GM18519 (cell line): ENCODE results near the gene NFATC2.

Source experiments
- ATAC-seq: cut with Tn5 transposase; IDR thresholded peaks from one replicate; pipeline ENCODE4 v1.9.1; 2021; ENCODE audit warnings: mild to moderate bottlenecking, moderate library complexity; ENCODE audit not compliant: unreplicated experiment, low FRiP score

The NFATC2 gene

DNA sequence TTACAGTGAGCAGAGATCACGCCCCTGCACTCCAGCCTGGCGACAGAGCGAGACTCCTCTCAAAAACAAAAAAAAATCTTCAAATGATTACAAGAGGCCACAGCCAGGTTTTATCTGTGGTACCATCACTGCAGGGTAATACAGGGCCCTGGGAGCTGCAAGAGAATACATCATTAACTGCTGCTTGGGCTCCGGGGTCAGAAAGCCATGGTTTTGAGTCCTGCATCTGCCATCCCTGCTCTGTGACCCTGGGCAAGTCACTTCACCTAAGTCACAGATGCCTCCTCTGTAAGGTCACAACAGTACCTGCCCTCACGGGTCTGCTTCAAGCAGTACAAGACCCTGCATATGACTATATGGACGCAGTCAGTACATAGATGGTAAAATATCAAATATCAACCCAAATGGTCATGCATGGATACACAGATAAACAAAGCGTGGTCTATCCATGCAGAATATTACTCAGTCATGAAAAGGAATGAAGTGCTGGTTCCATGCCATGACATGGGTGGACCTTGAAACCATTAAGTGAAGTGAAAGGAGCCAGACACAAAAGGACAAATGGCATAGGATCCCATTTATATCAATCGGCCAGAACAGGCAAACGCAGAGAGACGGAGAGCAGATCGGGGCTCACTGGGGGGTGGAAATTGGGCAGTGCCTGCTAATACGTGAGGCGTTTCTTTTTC lies 83.6 kb downstream of the NFATC2 start:
- ATAC-seq, result no peak

DNA sequence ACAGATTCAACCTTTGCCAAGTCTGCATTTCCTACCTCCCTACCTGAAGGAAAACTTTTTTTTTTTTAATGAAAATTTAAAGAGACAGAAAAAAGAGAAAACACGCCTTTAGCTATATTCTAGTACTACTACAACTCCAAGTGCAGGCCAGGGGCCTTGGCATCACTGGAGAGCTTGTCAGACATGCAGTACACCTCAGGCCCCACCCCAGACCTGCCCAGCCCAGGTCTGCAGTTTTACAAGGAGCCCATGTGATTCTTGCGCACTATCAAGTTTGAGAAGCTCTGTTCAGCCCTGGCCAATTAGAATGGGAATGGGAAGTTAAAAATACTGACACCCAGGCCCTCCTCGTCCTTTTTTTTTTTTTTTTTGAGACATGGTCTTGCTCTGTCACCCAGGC lies 85.0 kb downstream of the NFATC2 start:
- no peak for ATAC-seq

DNA sequence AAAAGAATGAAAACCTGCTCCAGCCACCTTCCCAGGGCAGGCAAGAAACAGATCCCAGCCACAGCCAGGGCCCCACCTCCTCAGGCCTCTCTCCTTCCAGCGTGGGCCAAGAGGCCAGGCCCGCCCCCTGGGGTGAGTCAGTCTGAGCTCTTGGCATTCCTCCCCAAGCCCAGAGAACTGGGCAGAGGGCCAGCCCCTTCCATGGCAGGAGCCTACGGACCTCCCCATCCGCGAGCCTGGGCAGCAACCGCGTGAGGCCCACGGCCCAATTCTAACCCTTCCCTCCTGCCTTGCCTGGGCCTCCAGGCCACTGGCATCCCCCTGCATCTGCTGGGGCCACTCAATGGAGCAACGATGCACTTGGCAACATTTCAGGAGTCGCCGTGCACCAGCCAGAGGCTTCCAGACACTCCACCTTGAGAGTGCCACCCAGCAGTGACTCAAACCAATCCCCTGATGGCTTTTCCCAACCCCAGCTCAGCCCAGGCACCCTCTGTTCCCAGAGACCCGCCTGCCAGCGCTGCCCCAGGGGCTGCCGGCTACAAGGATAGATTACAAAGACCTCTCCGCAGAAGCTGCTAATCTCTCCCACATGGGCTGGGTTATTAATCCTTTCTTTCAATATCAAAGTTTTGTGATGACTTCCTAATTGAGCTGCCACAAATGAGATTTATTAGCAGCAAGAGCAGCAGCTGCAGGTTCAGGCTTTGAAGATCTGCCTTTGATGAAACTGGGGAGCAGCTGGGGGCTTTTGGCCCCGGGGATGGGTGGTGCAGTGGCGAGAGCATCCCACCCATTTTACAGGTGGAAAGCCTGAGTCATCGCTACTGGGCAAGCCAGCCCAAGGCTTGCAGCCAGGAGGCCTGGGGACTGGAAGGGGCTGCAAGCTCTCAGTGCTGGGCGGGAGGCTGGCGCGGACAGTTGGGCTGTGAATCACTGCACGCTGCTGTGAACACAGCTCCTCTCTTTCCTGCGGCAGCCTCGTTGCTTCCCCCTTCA lies 85.7 kb downstream of the NFATC2 start:
- no peak for ATAC-seq

DNA sequence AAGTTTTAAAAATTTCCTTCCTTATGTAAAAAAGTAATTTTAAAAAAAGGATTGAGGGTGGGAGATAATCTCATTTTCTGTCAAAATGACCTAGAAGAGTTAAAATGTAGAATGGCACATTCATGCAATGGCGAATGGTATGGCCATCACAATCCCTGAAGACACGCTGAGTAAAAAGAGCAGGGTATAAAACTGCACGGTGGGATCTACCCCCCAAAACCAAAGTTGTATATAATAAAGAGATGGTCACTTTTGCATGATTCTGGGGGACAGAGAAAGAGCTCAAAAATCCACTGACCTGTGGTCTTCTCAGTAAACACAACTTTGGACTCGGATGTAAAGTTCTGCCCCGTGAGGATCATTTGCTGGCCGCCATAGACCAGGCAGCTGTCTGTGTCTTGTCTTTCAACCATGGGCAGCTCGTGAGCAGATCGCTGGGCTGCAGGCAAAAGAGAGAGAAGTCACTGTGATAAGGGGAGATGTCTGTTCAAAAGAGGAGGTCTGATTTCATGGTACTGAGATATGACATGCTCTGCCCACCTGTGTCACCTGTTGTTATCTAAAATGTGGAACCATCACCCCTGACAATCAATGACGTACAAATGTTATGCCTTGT lies 88.2 kb downstream of the NFATC2 start:
- ATAC-seq, result no peak

DNA sequence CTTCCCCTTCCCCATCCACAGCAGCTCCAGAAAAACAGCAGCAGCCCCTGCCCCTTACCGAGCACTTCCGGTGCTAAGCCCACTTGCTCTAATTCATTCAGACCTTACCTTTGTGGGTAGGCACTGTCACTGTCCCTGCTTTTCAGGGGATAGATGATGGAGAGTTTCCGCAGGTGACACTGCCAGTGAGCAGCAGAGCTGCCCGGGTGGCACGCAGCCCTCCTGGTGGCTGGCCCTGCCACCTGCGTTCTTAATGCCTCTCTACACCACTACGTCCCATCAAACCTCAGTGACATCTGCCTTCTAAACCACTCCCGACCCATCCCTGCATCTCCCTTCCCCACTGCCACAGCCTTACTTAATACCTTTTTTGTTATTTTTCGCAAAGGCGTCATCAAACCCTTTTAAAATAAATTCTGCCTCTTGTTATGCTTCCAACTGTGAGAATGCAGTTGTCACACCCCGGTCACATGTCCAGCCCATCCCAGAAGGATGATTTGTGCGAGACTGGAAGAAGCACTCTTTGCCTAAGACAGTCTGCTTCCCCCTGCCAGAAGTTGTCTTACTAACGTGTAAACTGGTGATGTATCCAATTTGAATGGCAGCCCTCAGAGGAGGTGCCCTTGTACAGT lies 89.7 kb downstream of the NFATC2 start:
- no peak for ATAC-seq

DNA sequence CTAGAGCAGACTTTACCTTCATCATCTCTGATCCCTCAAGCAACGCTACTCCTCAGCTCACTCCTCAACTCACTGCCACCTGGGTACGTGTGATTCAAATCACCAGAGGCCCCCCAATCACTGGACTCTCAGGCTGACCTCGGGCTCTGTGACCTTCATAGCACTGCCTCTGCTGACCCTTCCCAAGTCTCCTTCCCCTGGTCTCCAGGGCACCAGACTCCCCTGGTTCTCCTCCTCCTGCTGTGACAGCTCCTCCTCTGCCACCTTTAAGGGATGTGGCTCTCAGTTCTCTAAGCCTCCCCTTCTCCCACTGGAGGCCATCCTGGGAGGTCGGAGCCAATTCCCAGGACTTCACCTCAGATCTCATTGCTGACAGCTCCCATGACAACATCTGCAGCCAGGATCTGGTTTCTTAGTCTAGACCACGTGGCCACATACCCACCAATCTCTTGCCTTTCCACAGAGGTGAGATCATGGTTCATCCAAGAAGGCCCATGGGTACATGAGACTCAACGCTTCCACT lies 90.4 kb downstream of the NFATC2 start:
- ATAC-seq, result no peak

DNA sequence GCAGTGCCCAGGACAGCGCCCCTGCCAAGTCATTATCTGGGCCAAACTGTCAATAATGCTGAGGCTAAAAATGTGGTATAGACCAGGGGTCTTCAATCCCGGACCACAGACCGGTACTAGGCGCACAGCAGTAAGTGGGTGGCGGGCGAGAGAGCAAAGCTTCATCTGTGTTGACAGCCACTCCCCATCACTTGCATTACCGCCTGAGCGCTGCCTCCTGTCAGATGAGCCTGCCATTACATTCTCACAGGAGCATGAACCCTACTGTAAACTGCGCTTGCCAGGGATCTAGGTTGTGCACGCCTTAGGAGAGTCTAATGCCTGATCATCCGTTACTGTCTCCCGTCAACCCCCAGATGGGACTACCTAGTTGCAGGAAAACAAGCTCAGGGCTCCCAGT lies 91.0 kb downstream of the NFATC2 start:
- no peak for ATAC-seq

DNA sequence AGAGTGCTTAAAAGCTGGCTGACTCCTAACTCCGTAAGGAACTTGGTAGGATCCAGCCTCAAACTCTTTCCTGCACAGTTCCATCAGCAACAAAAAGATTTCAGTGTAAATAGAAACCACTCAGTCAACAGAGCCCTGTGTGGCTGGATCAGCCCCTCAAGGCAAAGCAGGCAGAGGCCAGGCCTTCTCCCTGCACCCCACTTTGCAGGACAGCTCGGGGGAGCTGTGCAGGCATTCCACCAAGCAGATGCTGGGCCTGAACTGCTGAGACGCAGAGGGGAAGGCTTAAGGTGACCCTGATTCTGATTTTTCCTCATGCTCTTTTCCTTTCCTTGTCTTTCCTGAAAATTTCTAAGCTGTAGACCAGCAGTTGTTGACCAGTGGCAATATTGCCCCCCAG lies 91.5 kb downstream of the NFATC2 start:
- ATAC-seq, result no peak

DNA sequence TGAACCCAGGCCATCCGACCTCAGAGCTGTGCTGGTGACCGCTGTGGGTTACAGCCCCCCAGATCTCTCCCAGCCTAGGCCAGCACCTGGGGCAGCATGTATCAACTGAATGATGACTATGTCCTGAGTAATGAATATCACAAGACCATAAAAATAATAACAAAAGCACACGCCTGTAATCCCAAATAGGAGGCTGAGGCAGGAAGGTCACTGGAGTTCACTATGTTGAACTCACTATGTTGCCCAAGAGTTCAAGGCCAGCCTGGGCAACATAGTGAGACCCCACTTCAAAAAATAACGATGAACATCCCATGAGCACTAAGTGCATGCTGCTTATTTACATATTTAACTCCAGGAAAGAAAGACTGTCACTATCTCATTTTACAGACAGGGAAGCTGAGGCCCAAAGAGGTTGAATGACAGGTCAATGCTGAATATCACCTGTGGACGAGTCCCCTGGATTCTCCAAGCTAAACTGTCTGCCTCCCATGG lies 92.3 kb downstream of the NFATC2 start:
- no peak for ATAC-seq

DNA sequence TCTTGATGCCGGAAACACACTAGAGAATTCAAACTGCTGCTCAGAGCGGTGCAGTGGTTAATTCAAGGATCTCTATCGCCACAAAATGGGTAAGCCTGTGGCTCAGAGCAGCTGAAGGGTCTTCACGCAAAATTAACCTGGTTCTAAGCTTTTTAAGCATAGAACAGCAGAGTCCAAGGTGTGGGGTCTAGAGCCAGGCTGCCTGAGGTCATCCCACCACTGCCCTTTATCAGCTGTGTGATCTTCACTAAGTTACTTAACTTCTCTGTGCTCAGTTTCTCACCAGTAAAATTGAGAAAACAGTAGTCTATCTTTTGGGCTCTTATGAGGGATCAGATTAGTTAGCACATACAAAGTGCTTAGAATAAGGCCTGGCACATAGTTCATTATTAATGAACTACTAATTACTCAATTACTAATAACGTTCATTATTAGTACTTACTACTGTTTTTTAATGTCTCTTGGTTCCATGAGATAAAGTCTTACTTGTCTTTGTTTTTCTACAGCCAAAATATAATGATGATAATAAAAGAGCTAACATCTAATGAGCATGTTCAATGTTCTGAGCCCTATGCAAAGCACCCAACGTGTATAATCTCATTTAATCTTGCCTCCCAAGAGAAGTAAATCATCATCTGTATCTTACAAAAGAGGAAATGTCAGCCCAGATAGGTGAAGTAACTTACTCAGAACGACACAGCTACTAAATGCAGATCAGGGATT lies 92.9 kb downstream of the NFATC2 start:
- no peak for ATAC-seq

DNA sequence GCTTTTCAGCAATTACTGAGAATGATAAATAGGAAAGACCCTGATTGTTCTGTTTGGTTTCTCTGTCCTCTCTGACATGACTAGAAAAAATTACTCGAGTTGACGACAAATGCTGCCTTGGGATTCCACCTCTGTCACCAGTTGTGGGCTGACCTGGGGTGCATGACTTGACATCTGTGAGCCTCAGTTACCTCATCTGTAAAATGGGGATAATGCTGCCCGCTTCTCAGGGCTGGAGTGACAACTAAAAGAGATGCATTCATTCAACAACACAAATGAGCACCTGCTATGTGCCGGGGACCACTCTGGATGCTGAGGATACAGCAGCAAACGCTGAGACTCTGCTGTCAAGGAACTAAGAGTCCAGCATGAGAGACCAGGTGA lies 94.8 kb downstream of the NFATC2 start:
- no peak for ATAC-seq

DNA sequence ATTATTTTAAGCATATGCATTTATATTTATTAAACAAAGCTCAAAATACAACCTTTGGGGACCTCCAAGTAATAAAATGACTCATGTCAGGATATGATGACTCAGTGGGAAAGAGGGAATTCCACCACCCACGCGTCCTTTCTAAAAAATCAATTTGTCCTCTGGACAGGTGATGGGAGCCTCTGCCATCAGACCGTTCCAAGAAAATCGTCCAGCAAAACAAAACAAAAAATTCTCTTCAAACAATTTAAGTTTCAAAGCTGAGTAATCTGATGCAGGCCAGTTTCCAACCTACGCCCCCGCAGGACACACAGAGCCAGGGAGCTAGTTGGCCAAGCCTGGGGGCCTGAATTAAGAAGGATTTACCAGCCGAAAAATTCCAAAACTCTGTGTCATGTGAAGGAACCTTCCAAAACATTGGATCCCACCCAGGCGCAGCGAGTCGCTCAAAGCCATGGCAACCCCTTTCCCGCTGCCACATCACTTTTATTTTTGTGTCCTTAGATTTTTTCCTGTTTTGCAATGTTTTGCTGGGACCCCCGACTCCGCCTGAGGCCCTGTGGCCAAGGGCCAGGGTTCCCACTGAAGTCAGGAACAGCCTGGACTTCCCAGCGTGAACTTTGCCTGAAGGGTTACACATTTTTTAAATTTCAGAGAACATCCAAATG lies 95.3 kb downstream of the NFATC2 start:
- no peak for ATAC-seq

DNA sequence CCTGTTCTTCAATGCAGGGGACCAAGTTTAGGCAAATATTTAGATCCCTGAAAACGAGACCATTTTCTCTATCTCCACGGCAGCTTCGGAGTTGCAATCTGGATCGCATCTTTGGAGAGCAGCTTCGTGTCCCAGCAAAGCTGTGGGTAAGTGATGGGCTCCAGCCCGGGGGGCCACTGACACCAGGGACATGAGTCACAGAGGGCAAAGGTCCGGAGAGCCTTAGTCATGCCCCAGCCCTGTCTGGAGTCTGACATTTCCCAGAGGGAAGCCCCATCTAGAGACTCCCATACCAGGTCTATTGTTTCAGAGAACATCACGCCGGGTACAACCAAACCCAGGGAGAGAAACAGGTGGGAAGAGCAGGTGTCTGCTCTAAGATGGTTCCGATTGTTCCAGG lies 95.9 kb downstream of the NFATC2 start:
- ATAC-seq, result no peak

DNA sequence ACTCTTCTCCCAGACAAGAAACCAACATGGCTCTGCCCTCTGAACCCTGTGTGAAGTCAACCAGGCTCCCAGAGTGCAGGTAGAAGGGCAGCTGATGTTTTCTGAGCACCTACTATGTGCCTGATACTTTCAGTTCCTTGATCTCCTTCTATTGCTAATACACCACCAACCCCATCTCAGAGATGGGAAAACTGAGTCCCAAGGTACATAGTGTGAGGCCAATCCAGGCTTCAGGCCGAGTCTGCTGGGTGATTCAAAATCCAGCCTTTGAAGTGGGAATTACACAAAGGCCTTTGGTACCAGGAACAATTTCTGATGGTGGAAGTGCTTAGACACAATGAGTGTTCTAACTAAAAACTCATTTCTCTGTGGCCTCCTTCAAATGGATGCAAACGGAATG lies 96.3 kb downstream of the NFATC2 start:
- no peak for ATAC-seq

DNA sequence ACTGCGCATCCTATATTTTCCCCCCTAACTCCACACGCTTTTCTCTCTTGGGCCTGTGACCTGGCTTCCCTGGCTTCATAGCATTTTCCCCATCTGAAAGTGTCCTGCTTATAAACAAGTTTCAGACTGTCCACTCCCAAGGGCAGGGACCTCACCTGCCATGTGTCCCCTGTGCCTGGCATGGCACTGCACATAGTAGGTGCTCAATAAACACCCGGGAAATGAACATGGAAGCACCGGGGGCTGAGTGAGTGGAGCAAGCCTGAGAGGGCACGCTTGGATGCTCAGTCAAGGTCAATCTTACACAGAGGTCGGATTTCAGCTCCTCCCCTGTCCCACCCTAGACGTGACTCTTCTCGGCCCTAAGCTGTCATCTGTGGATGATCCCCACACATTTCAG lies 96.9 kb downstream of the NFATC2 start:
- ATAC-seq, result no peak

DNA sequence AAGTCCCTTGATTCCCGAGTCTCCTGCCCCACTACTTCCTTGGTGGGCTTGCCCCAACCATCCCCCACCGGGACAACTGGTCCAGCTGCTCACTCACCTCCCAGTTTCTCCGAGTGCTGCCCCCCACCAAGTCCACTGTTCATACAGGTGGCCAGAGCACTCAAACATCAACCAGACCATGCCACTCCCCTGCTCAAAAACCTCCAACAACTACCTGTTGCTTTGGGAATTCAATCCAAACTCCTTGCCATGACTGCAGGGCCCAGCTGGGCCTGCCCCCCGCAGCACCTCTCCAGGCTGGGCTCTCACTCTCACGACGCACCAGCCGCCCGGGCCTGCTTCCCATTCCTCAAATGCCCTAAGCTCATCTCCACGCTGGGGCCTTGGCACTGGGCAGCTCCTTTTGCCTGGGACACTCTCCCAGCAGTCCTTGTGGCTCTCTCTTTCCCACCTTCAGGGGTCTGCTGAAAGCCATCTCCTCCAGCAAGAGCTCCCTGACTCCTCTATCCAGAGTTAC lies 97.5 kb downstream of the NFATC2 start:
- ATAC-seq, result no peak

DNA sequence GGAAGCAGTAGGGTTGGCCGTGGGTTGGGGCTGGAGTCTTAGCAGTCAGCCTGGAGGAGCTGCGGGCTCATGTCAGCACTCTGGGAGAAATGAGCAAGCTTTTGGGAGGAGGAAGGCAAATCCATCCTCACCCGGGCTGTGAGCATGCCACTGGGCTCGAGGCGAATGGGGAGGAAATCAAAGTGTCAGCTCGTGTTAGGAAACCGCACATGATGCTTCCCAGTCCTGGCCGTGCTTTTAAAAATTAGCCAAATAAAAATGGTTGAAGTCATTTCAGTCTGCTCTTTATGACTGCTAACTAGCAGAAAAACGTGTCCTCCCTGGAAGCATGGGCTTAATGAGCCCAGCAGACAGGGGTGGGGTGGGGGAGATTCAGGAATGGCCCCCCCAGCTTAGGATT lies 98.1 kb downstream of the NFATC2 start:
- no peak for ATAC-seq

DNA sequence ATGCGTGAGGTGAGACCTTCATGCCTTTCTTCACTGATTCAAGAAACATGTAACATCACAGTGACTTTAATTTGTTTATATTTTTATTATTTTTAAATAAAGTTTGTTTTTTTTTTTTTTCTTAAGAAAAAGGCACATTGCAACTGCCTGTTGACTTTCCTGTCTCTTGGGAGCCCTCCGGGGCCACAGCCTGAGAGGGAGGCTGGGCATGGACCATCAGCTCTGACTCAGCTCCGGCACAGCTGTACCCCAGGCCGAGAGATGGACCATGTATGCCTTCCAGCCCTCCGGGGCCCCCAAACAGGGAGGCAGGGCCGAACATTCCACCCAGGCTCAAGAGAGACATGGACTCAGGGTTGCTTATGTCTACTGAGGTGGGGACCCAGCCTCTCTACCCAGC lies 99.9 kb downstream of the NFATC2 start:
- ATAC-seq, result no peak

DNA sequence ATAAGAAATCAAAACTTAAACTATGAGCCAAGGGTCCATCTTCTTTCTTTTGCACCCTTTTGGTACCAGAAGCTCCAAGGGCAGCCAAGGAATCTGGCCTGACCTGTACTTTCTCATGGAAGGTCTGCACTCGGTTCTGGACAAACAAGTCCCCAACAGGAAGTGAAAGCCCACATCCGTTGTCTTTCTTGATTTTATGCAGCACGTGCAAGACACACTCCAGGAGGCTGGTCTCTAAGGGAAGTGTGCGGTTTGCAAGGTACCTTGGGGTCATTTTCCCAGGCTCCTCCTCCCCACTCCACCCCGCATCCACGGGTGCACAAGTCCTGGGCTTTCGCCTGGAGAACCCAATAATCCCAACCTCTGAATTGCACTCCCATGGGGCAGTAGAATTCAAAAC lies 101.9 kb downstream of the NFATC2 start:
- no peak for ATAC-seq
